GM06990 (cell line): ENCODE measurements around the gene MFSD11.
"Not testable (repeated sequence)": the region's sequence is repeated elsewhere in the genome, so short reads cannot be mapped to it uniquely, and the experiment has no call there.

Source experiments
- DNase-seq: peaks from one replicate; pipeline ENCODE4 v3.0.0-alpha.2; 2011; ENCODE audit not compliant: insufficient read length; ENCODE audit errors: extremely low read depth
- H3K27me3 ChIP-seq: replicated peaks from 2 replicates; pipeline ENCODE4 v1.6.0; 2011; ENCODE audit warnings: low read length; ENCODE audit not compliant: control insufficient read depth, insufficient read depth
- H3K36me3 ChIP-seq: 2 replicates; pipeline ENCODE4 v1.5.1; 2011; ENCODE audit warnings: low read length; ENCODE audit not compliant: control insufficient read depth, insufficient read depth
- H3K4me3 ChIP-seq: replicated peaks from 2 replicates; pipeline ENCODE4 v1.5.1; 2011; ENCODE audit warnings: low read depth, mild to moderate bottlenecking, control low read depth, low read length
- CTCF ChIP-seq: IDR thresholded peaks from 2 replicates; pipeline ENCODE4 v1.5.1; 2011; ENCODE audit warnings: low read length, control low read depth, mild to moderate bottlenecking, inconsistent platforms; ENCODE audit not compliant: insufficient read depth, poor library complexity, severe bottlenecking

MFSD11 gene

GRCh38 chr17:76811834-76812233 lies 73.9 kb downstream of the MFSD11 start:
- Histone ChIP-seq H3K27me3 (no peaks in the 10 kb centered on the region; the same call in 1 of the 2 replicates), H3K36me3 (no peaks in the 10 kb centered on the region), H3K4me3 (no peak overlapping the region)
- no peak for DNase-seq
- no peak for TF ChIP-seq CTCF

GRCh38 chr17:76812263-76812662 lies 74.3 kb downstream of the MFSD11 start:
- TF ChIP-seq CTCF = no peak
- Histone ChIP-seq H3K36me3 (no peaks in the 10 kb centered on the region), H3K4me3 (no peak overlapping the region), H3K27me3 (no peaks in the 10 kb centered on the region; the same call in 1 of the 2 replicates)
- DNase-seq = no peak

GRCh38 chr17:76812968-76813367 lies 75.0 kb downstream of the MFSD11 start:
- DNase-seq = no peak
- no peak for TF ChIP-seq CTCF
- Histone ChIP-seq H3K27me3 (no peaks in the 10 kb centered on the region; the same call in 1 of the 2 replicates), H3K36me3 (no peaks in the 10 kb centered on the region), H3K4me3 (no peak overlapping the region)

GRCh38 chr17:76815907-76816589 lies 78.1 kb downstream of the MFSD11 start:
- H3K27me3 ChIP-seq, H3K4me3 ChIP-seq, H3K36me3 ChIP-seq, DNase-seq: not testable (repeated sequence)

- no peak for DNase-seq
- peak; percentile 79 for TF ChIP-seq CTCF
- peaks cover 2% of the 10 kb centered on the region; the same call in 1 of the 2 replicates for H3K27me3 ChIP-seq
These were observed 78.7 kb downstream of the MFSD11 start for GRCh38 chr17:76816590-76817135.

GRCh38 chr17:76820039-76820438 lies 82.1 kb downstream of the MFSD11 start:
- no peak for DNase-seq
- H3K4me3 ChIP-seq = no peak overlapping the region
- H3K36me3 ChIP-seq = no peaks in the 10 kb centered on the region
- H3K27me3 ChIP-seq = peaks cover 2% of the 10 kb centered on the region; the same call in 1 of the 2 replicates
- no peak for TF ChIP-seq CTCF

More at GRCh38 chr17:76816590-76817135, 78.7 kb downstream of the MFSD11 start:
- H3K36me3 ChIP-seq = no peaks in the 10 kb centered on the region
- H3K4me3 ChIP-seq = no peak overlapping the region
